HepG2 (cell line): ENCODE results near the gene FLAD1. TPM values are rescaled to one million over a fixed set of nuclear protein-coding genes. Genes with fewer than 3 reads are reported as not detected.
A peak's percentile ranks its signal among the peaks of the same experiment; 100 is the strongest.

Experiments
- CENPT ChIP-seq: sonication (generic); formaldehyde crosslinking; IDR thresholded peaks from 2 replicates; pipeline ENCODE4 v1.8.0; 2022; ENCODE audit warnings: low read depth, mild to moderate bottlenecking, moderate library complexity, missing genetic modification reagents
- CSRNP2 ChIP-seq: sonication (generic); formaldehyde crosslinking; conservative IDR thresholded peaks from 2 replicates; pipeline ENCODE4 v1.8.0; 2022; ENCODE audit warnings: low read depth, missing genetic modification reagents
- E2F1 ChIP-seq: sonication (generic); formaldehyde crosslinking; IDR thresholded peaks from 2 replicates; pipeline ENCODE4 v1.5.0; 2020; ENCODE audit warnings: missing genetic modification reagents
- ELF3 ChIP-seq: IDR thresholded peaks from 2 replicates; pipeline ENCODE4 v1.6.1; 2016; ENCODE audit warnings: missing genetic modification reagents, missing compliant biosample characterization
- FOXA1 ChIP-seq, 2 experiments: fragments of 450-650 bp in 1 of 2; sonication (generic) in 1 of 2; formaldehyde crosslinking in 1 of 2; IDR thresholded peaks; 2 replicates each; pipeline versions ENCODE4 v1.4.0 to v1.6.1; 2016 to 2020; ENCODE audit warnings: missing genetic modification reagents in 1 of 2
- FOXP1 ChIP-seq, 2 experiments: fragments of 450-650 bp in 1 of 2; IDR thresholded peaks; 2 replicates each; pipeline ENCODE4 v1.6.1; 2017 to 2018; ENCODE audit warnings: antibody characterized with exemption in 1 of 2
- GABPA ChIP-seq, 2 experiments: IDR thresholded peaks; 2 replicates each; pipeline ENCODE4 v1.6.1; 2011 to 2016; ENCODE audit warnings: low read depth in 2 of 2, low read length in 1 of 2, missing biosample characterization in 1 of 2, missing genetic modification characterization in 1 of 2
- MYC ChIP-seq: sonication (generic); formaldehyde crosslinking; IDR thresholded peaks from 2 replicates; pipeline ENCODE4 v1.9.0; 2021; ENCODE audit warnings: missing genetic modification reagents, borderline replicate concordance
- SP2 ChIP-seq: sonication (generic); formaldehyde crosslinking; IDR thresholded peaks from 2 replicates; pipeline ENCODE4 v1.5.1; 2020; ENCODE audit warnings: mild to moderate bottlenecking, missing genetic modification reagents
- SRSF4 ChIP-seq: fragments of 200-400 bp; formaldehyde crosslinking; IDR thresholded peaks from one replicate; pipeline ENCODE4 v1.6.1; 2018; ENCODE audit warnings: mild to moderate bottlenecking, low read depth, low read length, moderate library complexity; ENCODE audit not compliant: poor library complexity, severe bottlenecking
- TCF12 ChIP-seq, 2 experiments: fragments of 450-650 bp in 1 of 2; sonication (generic) in 1 of 2; formaldehyde crosslinking in 1 of 2; IDR thresholded peaks; 2 replicates each; pipeline versions ENCODE4 v1.6.1 to v1.8.0; 2017 to 2022; ENCODE audit warnings: antibody characterized with exemption in 1 of 2, mild to moderate bottlenecking in 1 of 2, missing genetic modification reagents in 1 of 2, moderate library complexity in 1 of 2
- TFE3 ChIP-seq: IDR thresholded peaks from 2 replicates; pipeline ENCODE4 v1.6.1; 2016
- TOPORS ChIP-seq: sonication (generic); formaldehyde crosslinking; IDR thresholded peaks from 2 replicates; pipeline ENCODE4 v1.8.0; 2023; ENCODE audit warnings: mild to moderate bottlenecking, missing genetic modification reagents
- ZBTB21 ChIP-seq: sonication (generic); formaldehyde crosslinking; IDR thresholded peaks from 2 replicates; pipeline ENCODE4 v1.4.0; 2020; ENCODE audit warnings: missing genetic modification reagents
- ZFP36 ChIP-seq: fragments of 150-350 bp; IDR thresholded peaks from 2 replicates; pipeline ENCODE4 v1.6.1; 2018; ENCODE audit warnings: borderline replicate concordance, low read length, low read depth; ENCODE audit not compliant: partially characterized antibody
- ZFP90 ChIP-seq: sonication (generic); formaldehyde crosslinking; IDR thresholded peaks from 2 replicates; pipeline ENCODE4 v1.8.0; 2022; ENCODE audit warnings: missing genetic modification reagents, mild to moderate bottlenecking, inconsistent platforms, borderline replicate concordance
- ZNF264 ChIP-seq: sonication (generic); formaldehyde crosslinking; IDR thresholded peaks from 2 replicates; pipeline ENCODE4 v1.4.0; 2020; ENCODE audit warnings: missing genetic modification reagents
- ZNF343 ChIP-seq: sonication (generic); formaldehyde crosslinking; IDR thresholded peaks from 2 replicates; pipeline ENCODE4 v1.4.0; 2020; ENCODE audit warnings: mild to moderate bottlenecking, missing genetic modification reagents
- ZNF562 ChIP-seq: sonication (generic); formaldehyde crosslinking; IDR thresholded peaks from 2 replicates; pipeline ENCODE4 v1.8.0; 2022; ENCODE audit warnings: missing genetic modification reagents, borderline replicate concordance
- ZNF724P ChIP-seq: sonication (generic); formaldehyde crosslinking; IDR thresholded peaks from 2 replicates; pipeline ENCODE4 v1.8.0; 2022; ENCODE audit warnings: missing genetic modification reagents, borderline replicate concordance
- ZNF83 ChIP-seq: sonication (generic); formaldehyde crosslinking; IDR thresholded peaks from 2 replicates; pipeline ENCODE4 v1.4.0; 2020; ENCODE audit warnings: missing genetic modification reagents, mild to moderate bottlenecking, borderline replicate concordance
- ZSCAN29 ChIP-seq: sonication (generic); formaldehyde crosslinking; conservative IDR thresholded peaks from 2 replicates; pipeline ENCODE4 v1.4.0; 2020; ENCODE audit warnings: mild to moderate bottlenecking, missing genetic modification reagents
- polyA plus RNA-seq, 8 experiments: library from polyadenylated mRNA; depleted of rRNA in 3 of 8; stranded (reverse) in 7 of 8; unstranded in 1 of 8; fragments of >200 nt; fragmentation: Illumina TruSeq in 4 of 8; extraction: Trizol in 4 of 8; gene quantifications; 2 replicates each; pipeline versions ENCODE4 v1.2.1 to v1.2.3, GENCODE V29; 2011 to 2016; ENCODE audit warnings: low read depth in 4 of 8, missing spikeins in 1 of 8, mixed read lengths in 1 of 8; ENCODE audit not compliant: insufficient read depth in 1 of 8
- total RNA-seq, 5 experiments: library from RNA; depleted of rRNA; stranded (reverse); fragments of >200 nt; fragmentation: Illumina TruSeq; extraction: Trizol; gene quantifications; 2 replicates each; pipeline ENCODE4 v1.2.3, GENCODE V29; 2016; ENCODE audit warnings: low read depth in 1 of 5
- TF ChIP-seq, protein P1 (sequence below): IDR thresholded peaks from 2 replicates; pipeline ENCODE4 v1.6.1; 2016; ENCODE audit warnings: mild to moderate bottlenecking

The FLAD1 gene
- total and polyA plus RNA-seq, 2 of the 13 experiments (the other 11 are each of a cell fraction or from before 2014, with no cell fraction given), result 25.9 to 32.8 TPM

- no peak for TF ChIP-seq ZNF562 (CRISPR knock-in tag)
- TF ChIP-seq SP2 (CRISPR knock-in tag), result peak; percentile 49; the same call in 1 of the 2 replicates
- TF ChIP-seq CSRNP2 (CRISPR knock-in tag), result no peak
- TF ChIP-seq ZBTB21, result no peak
- 0 out of 2 replicates have a peak, but pooled peaks have one; percentile 3 for TF ChIP-seq ZFP90 (CRISPR knock-in tag)
- no peak for TF ChIP-seq FOXP1 (IDR thresholded peaks at IDR 0.05)
- TF ChIP-seq FOXP1 (CRISPR knock-in tag; IDR thresholded peaks at IDR 0.05), result no peak
- TF ChIP-seq ZFP36, result peak; percentile 58
- TF ChIP-seq ZNF724P (CRISPR knock-in tag), result no peak
- no peak for TF ChIP-seq ZNF83 (CRISPR knock-in tag)
- 0 out of 2 replicates have a peak, but pooled peaks have one; percentile 1 for TF ChIP-seq ELF3 (CRISPR knock-in tag)
- TF ChIP-seq TFE3 (CRISPR knock-in tag), result no peak
- no peak for TF ChIP-seq ZNF264
- TF ChIP-seq GABPA (IDR thresholded peaks at IDR 0.05; ENCODE audit: low read depth, low read length), result no peak
- no peak for TF ChIP-seq GABPA (CRISPR knock-in tag; IDR thresholded peaks at IDR 0.05; ENCODE audit: low read depth)
- TF ChIP-seq CENPT (CRISPR knock-in tag), result no peak
- TF ChIP-seq MYC (CRISPR knock-in tag), result peak; percentile 2; the same call in 1 of the 2 replicates
- no peak for TF ChIP-seq E2F1
- no peak for TF ChIP-seq SRSF4
- TF ChIP-seq TOPORS (CRISPR knock-in tag), result no peak
- TF ChIP-seq, protein P1, sequence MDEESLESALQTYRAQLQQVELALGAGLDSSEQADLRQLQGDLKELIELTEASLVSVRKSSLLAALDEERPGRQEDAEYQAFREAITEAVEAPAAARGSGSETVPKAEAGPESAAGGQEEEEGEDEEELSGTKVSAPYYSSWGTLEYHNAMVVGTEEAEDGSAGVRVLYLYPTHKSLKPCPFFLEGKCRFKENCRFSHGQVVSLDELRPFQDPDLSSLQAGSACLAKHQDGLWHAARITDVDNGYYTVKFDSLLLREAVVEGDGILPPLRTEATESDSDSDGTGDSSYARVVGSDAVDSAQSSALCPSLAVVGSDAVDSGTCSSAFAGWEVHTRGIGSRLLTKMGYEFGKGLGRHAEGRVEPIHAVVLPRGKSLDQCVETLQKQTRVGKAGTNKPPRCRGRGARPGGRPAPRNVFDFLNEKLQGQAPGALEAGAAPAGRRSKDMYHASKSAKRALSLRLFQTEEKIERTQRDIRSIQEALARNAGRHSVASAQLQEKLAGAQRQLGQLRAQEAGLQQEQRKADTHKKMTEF (CRISPR knock-in tag), result 0 out of 2 replicates have a peak, but pooled peaks have one; percentile 2
- no peak for TF ChIP-seq FOXA1 (IDR thresholded peaks at IDR 0.05)
- no peak for TF ChIP-seq FOXA1 (CRISPR knock-in tag; IDR thresholded peaks at IDR 0.05)
- no peak for TF ChIP-seq ZNF343 (CRISPR knock-in tag)
- TF ChIP-seq ZSCAN29 (CRISPR knock-in tag), result no peak
- TF ChIP-seq TCF12 (IDR thresholded peaks at IDR 0.05), result no peak
- TF ChIP-seq TCF12 (CRISPR knock-in tag; IDR thresholded peaks at IDR 0.05), result no peak
These were observed 37.8 kb upstream of the FLAD1 start (continued) for GRCh38 chr1:154945160-154945961.
